PC-9 (cell line): Measurements from ENCODE around the gene MDH2. TPM values are rescaled to one million over a fixed set of nuclear protein-coding genes. Genes with fewer than 3 reads are reported as not detected.
"Not testable (repeated sequence)": the region's sequence is repeated elsewhere in the genome, so short reads cannot be mapped to it uniquely, and the experiment has no call there.

Experiments used
- BruUV-seq: library from RNA; stranded (reverse); fragments of 400-500 nt; replicated peaks from 2 replicates; lab custom pipeline; 2021; lab: Mats Ljungman, UMichigan
- CTCF ChIA-PET: fragments of 300-600 bp; sonication (Branson Sonifier 250); formaldehyde crosslinking; loops from one replicate; lab custom pipeline; 2022; ENCODE audit warnings: antibody characterized with exemption; lab: Charles Lee
- POLR2A ChIA-PET: fragments of 300-600 bp; sonication (Branson Sonifier 250); formaldehyde crosslinking; loops from one replicate; lab custom pipeline; 2022; ENCODE audit warnings: antibody characterized with exemption; ENCODE audit not compliant: unreplicated experiment; lab: Charles Lee
- DNase-seq, 2 experiments: peaks; one replicate each; pipeline versions ENCODE4 v3.0.0 to v3.0.0-alpha.2; 2015 to 2022; ENCODE audit warnings: mixed read lengths in 1 of 2
- H2AFZ ChIP-seq: fragments of 200-600 bp; sonication (generic); 2 replicates; pipeline ENCODE4 v1.8.1; 2017; ENCODE audit warnings: antibody characterized with exemption
- H3F3A ChIP-seq: fragments of 200-600 bp; sonication (generic); 2 replicates; pipeline ENCODE4 v1.8.1; 2017; ENCODE audit warnings: antibody characterized with exemption, mild to moderate bottlenecking, low read depth; ENCODE audit not compliant: insufficient read depth
- H3K27ac ChIP-seq: fragments of 200-600 bp; sonication (generic); 2 replicates; pipeline ENCODE4 v1.6.1; 2016; ENCODE audit warnings: mixed run types
- H3K27me3 ChIP-seq: fragments of 200-600 bp; sonication (generic); 2 replicates; pipeline ENCODE4 v1.6.1; 2016; ENCODE audit warnings: low read depth, mixed run types; ENCODE audit not compliant: insufficient read depth
- H3K36me3 ChIP-seq: fragments of 200-600 bp; sonication (generic); 2 replicates; pipeline ENCODE4 v1.6.1; 2016; ENCODE audit warnings: low read depth, mixed run types
- H3K4me1 ChIP-seq: fragments of 200-600 bp; sonication (generic); replicated peaks from 2 replicates; pipeline ENCODE4 v1.6.1; 2016; ENCODE audit warnings: mixed run types; ENCODE audit not compliant: insufficient read depth
- H3K4me2 ChIP-seq: fragments of 200-600 bp; sonication (generic); 2 replicates; pipeline ENCODE4 v1.6.1; 2017; ENCODE audit warnings: mixed run types
- H3K4me3 ChIP-seq: fragments of 200-600 bp; sonication (generic); 2 replicates; pipeline ENCODE4 v1.6.1; 2016; ENCODE audit warnings: mixed run types
- H3K79me2 ChIP-seq: fragments of 200-600 bp; sonication (generic); 2 replicates; pipeline ENCODE4 v1.6.1; 2017; ENCODE audit warnings: low read depth, mixed run types
- H3K9me2 ChIP-seq: fragments of 200-600 bp; sonication (generic); 2 replicates; pipeline ENCODE4 v1.8.1; 2017; ENCODE audit warnings: mild to moderate bottlenecking; ENCODE audit not compliant: insufficient read depth
- H3K9me3 ChIP-seq: fragments of 200-600 bp; sonication (generic); 2 replicates; pipeline ENCODE4 v1.8.1; 2016; ENCODE audit warnings: low read depth; ENCODE audit not compliant: insufficient read depth
- H4K20me1 ChIP-seq: fragments of 200-600 bp; sonication (generic); 2 replicates; pipeline ENCODE4 v1.8.1; 2017; ENCODE audit not compliant: insufficient read depth
- EZH2 ChIP-seq: fragments of 200-600 bp; sonication (generic); IDR thresholded peaks from 2 replicates; pipeline ENCODE4 v1.8.0; 2017; ENCODE audit warnings: antibody characterized with exemption, low read depth
- intact Hi-C: fragments of 100-400 bp; cut with micrococcal nuclease; formaldehyde crosslinking; loops from one replicate; pipeline ENCODE4 v1.10.0; 2022; ENCODE audit not compliant: unreplicated experiment
- total RNA-seq: library from RNA; stranded (reverse); gene quantifications from 2 replicates; pipeline ENCODE4 v1.2.3, GENCODE V29; 2021
- TF ChIP-seq, protein P1 (sequence below): fragments of 200-600 bp; sonication (generic); conservative IDR thresholded peaks from 2 replicates; pipeline ENCODE4 v1.6.1; 2017; ENCODE audit warnings: mixed run types, antibody characterized with exemption, mild to moderate bottlenecking, moderate library complexity

MDH2 gene
- total RNA-seq, 1 experiment from 2014 or later: 328 TPM

DNA sequence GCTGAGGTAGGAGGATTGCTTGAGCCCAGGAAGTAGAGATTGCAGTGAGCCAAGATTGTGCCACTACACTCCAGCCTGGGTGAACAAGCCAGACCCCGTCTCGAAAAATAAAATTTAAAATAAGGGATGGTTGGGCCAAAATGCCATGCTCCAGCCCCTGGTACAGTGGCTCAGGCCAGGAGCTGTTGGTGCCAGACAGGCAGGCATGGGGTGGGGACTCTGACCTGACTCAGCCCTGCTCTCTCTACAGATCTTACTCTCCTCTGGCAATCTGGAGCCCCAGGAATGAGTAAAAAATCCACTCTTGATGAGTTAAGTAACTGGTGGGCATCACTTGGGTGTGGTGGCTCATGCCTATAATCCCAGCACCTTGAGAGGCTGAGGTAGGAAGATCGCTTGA is 45.1 kb upstream of the MDH2 start:
- no TSS peak for BruUV-seq
- CTCF ChIA-PET: no interaction called here
- no peak for TF ChIP-seq EZH2
- TF ChIP-seq, protein P1, sequence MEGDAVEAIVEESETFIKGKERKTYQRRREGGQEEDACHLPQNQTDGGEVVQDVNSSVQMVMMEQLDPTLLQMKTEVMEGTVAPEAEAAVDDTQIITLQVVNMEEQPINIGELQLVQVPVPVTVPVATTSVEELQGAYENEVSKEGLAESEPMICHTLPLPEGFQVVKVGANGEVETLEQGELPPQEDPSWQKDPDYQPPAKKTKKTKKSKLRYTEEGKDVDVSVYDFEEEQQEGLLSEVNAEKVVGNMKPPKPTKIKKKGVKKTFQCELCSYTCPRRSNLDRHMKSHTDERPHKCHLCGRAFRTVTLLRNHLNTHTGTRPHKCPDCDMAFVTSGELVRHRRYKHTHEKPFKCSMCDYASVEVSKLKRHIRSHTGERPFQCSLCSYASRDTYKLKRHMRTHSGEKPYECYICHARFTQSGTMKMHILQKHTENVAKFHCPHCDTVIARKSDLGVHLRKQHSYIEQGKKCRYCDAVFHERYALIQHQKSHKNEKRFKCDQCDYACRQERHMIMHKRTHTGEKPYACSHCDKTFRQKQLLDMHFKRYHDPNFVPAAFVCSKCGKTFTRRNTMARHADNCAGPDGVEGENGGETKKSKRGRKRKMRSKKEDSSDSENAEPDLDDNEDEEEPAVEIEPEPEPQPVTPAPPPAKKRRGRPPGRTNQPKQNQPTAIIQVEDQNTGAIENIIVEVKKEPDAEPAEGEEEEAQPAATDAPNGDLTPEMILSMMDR: no peak

DNA sequence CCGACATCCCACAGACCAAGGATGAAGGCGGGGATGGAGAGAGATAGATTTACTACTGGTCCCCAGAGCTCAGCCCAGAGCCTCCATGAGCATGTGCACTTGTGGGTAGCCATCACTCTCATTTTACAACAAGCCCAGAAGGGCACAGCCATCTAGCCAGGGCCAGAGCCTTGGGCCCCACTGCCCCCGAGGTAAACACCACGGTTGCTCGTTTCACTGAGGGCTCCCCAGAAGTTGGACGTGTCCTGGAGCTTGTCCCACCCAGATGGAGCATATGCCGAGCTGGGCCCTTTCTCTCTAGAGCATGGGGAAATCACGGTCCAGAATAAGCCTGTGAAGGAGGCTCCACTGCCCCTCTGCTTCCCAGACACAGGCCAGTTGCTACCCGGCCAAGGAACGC is 44.6 kb upstream of the MDH2 start:
- no TSS peak for BruUV-seq
- Histone ChIP-seq H3K79me2 (no peaks in the 10 kb centered on the region), H3K36me3 (no peaks in the 10 kb centered on the region), H3K4me3 (no peak overlapping the region), H3K9me3 (no peaks in the 10 kb centered on the region), H3K4me1 (no peaks in the 10 kb centered on the region), H4K20me1 (no peaks in the 10 kb centered on the region), H2AFZ (no peak overlapping the region), H3K4me2 (no peak overlapping the region), H3K27ac (no peak overlapping the region), H3K27me3 (no peaks in the 10 kb centered on the region), H3F3A (no peaks in the 10 kb centered on the region; the same call in 1 of the 2 replicates), H3K9me2 (no peaks in the 10 kb centered on the region)
- ChIA-PET POLR2A (no interaction called here), CTCF (no interaction called here)
- TF ChIP-seq EZH2: no peak
- TF ChIP-seq, protein P1: no peak
- no peak for DNase-seq
- intact Hi-C loops: no loop called here

More for the DNA sequence above, 45.1 kb upstream of the MDH2 start:
- POLR2A ChIA-PET: no interaction called here
- H3K9me3 ChIP-seq: no peaks in the 10 kb centered on the region
- no peak for DNase-seq
- H3K27me3 ChIP-seq: no peaks in the 10 kb centered on the region
- H3K4me2 ChIP-seq: no peak overlapping the region
- no peaks in the 10 kb centered on the region; the same call in 1 of the 2 replicates for H3F3A ChIP-seq
- no peak overlapping the region for H3K27ac ChIP-seq
- H2AFZ ChIP-seq: no peak overlapping the region
- H4K20me1 ChIP-seq: no peaks in the 10 kb centered on the region
- H3K79me2 ChIP-seq: no peaks in the 10 kb centered on the region
- H3K9me2 ChIP-seq: no peaks in the 10 kb centered on the region
- no peaks in the 10 kb centered on the region for H3K36me3 ChIP-seq
- no peak overlapping the region for H3K4me3 ChIP-seq
- intact Hi-C loops: no loop called here
- no peaks in the 10 kb centered on the region for H3K4me1 ChIP-seq

DNA sequence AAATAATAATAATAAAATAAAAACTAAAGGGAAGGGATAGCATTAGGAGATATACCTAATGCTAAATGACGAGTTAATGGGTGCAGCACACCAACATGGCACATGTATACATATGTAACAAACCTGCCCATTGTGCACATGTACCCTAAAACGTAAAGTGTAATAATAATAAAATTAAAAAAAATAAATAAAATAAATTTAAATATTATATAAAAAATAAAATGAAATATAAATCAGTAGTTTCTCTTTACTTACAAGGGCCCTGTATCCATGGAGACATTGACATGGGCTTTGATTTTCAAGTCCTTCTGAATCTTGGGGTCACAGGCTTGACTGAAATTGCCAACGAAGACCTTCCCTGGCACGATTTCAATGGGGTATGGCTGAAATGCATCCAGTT is 42.9 kb upstream of the MDH2 start:
- H3K27me3 ChIP-seq, POLR2A ChIA-PET, H2AFZ ChIP-seq, H3K9me2 ChIP-seq, H3K27ac ChIP-seq, H3K4me1 ChIP-seq, H3K4me3 ChIP-seq, H4K20me1 ChIP-seq, H3K79me2 ChIP-seq, H3K9me3 ChIP-seq, DNase-seq, BruUV-seq, H3F3A ChIP-seq, H3K4me2 ChIP-seq, H3K36me3 ChIP-seq, intact Hi-C loops: not testable (repeated sequence)
- CTCF ChIA-PET: interaction anchor here (0.7 kb wide), 1 partner anchor 240 kb away, joined by 4 read pairs; no protein-coding TSS in a partner anchor

DNA sequence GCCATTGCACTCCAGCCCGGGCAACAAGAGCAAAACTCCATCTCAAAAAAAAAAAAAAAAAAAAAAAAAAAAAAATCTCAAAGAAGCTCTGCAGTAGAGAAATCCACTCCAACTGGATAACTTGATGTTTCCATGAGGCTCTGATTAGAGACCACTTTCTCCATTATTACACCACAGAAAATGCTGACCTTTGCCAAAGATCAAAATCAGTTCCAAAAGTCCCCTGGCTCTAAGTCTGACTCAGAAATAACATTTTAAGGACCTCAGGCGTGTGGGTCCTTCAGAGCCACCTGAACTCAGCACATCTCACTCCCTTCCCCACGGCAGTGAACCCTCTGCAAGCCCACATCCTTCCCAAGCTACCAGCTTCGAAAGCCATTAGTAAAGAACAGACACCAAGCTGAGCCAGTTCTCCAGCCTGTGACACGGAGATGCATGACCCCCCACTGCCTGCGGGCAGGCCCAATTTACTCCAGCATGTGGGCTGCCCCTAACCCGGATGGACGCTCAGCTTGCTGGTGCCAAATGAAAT is 39.7 kb upstream of the MDH2 start:
- H3K4me2 ChIP-seq: no peak overlapping the region
- H3K4me3 ChIP-seq: no peak overlapping the region
- H3K9me3 ChIP-seq: no peaks in the 10 kb centered on the region
- no peaks in the 10 kb centered on the region for H3K27me3 ChIP-seq
- no peak for DNase-seq
- no peaks in the 10 kb centered on the region for H3K9me2 ChIP-seq
- no peaks in the 10 kb centered on the region for H3K36me3 ChIP-seq
- no peaks in the 10 kb centered on the region; the same call in 1 of the 2 replicates for H3F3A ChIP-seq
- intact Hi-C loops: no loop called here
- no peak for TF ChIP-seq EZH2
- TF ChIP-seq, protein P1: no peak
- no peaks in the 10 kb centered on the region for H4K20me1 ChIP-seq
- ChIA-PET POLR2A (no interaction called here), CTCF (no interaction called here)
- H3K79me2 ChIP-seq: no peaks in the 10 kb centered on the region
- no peak overlapping the region for H2AFZ ChIP-seq
- no TSS peak for BruUV-seq
- no peaks in the 10 kb centered on the region for H3K4me1 ChIP-seq
- no peak overlapping the region for H3K27ac ChIP-seq
